ENCODE data around the gene S100A12. TPM values are rescaled to one million over a fixed set of nuclear protein-coding genes. Genes with fewer than 3 reads are reported as not detected.
"Not testable (repeated sequence)": the region's sequence is repeated elsewhere in the genome, so short reads cannot be mapped to it uniquely, and the experiment has no call there.

S100A12 gene
- total RNA-seq (1 to 10 TPM in 3 of 7 donors, under 1 TPM in 2, not detected in 2; 0.70 to 2.4 (median 1.0) TPM), polyA plus RNA-seq (1 to 10 TPM in 1 of 2 donors, under 1 TPM in 1; 0.80 to 1.0 TPM)
- long read RNA-seq, donor 1: 0 reads
- long read RNA-seq, donor 2, partial matches to known transcripts: 0 of 1 reads
- long read RNA-seq, donor 2, other reads (novel, unspliced or antisense): 0 of 1 reads
- long read RNA-seq, donor 3, partial matches to known transcripts: 0 of 1 reads
- long read RNA-seq, donor 3, other reads (novel, unspliced or antisense): 0 of 1 reads

- H3K27ac ChIP-seq: no peak within 1 kb of the TSS
- H3K4me3 ChIP-seq: no peak within 1 kb of the TSS
- intact Hi-C loops (cut with DNase I): no loop called here
- H3K4me1 ChIP-seq (ENCODE audit: insufficient read depth): no peaks in the 10 kb centered on the region
- WGBS, 3 donors: 64 to 86% (median 86%) methylated on average over 1 of the region's 1 CpG
- DNase-seq: no peak
- no peaks in the 10 kb centered on the region for H3K27me3 ChIP-seq
- no peaks in the 10 kb centered on the region for H3K9me3 ChIP-seq
- H3K36me3 ChIP-seq: no peaks in the 10 kb centered on the region
- TF ChIP-seq POLR2A (IDR thresholded peaks at IDR 0.05) (no peak), EP300 (IDR thresholded peaks at IDR 0.05) (no peak)
- TF ChIP-seq, protein P1, sequence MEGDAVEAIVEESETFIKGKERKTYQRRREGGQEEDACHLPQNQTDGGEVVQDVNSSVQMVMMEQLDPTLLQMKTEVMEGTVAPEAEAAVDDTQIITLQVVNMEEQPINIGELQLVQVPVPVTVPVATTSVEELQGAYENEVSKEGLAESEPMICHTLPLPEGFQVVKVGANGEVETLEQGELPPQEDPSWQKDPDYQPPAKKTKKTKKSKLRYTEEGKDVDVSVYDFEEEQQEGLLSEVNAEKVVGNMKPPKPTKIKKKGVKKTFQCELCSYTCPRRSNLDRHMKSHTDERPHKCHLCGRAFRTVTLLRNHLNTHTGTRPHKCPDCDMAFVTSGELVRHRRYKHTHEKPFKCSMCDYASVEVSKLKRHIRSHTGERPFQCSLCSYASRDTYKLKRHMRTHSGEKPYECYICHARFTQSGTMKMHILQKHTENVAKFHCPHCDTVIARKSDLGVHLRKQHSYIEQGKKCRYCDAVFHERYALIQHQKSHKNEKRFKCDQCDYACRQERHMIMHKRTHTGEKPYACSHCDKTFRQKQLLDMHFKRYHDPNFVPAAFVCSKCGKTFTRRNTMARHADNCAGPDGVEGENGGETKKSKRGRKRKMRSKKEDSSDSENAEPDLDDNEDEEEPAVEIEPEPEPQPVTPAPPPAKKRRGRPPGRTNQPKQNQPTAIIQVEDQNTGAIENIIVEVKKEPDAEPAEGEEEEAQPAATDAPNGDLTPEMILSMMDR (IDR thresholded peaks at IDR 0.05): no peak
These were observed at the start of gene S100A12 for GRCh38 chr1:153375511-153375910. TSS of gene S100A12 (minus strand) at chr1:153375621. CDS start at chr1:153374592, 1,029 bp downstream.

DNA sequence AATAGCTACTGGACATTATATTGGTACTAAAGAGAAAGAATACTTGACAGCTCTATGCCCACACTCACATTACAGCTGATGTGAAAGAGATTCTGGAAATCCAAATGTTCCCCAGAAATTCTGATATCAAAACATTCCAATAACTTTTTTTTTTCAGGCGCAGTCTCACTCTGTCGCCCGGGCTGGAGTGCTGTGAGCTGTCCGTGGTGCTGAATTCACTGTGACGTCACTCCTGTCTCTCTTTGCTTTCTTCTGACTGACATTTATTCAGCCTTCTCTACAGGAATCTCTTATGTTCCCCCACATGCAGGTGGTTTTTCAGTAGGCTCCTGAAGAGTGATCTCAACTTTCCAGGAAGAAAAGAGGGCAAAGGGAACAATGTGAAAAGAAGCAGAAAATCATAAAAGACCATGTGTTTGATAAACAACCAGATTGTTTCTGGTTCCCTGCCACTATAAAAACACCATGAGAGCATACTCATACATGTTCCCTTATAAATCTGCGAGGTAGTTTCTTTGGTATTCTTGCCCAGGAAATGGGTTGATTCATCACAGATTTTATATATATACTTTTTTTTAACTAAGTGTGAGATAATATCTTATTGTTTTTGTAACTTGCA lies 47.1 kb upstream of the S100A12 start:
- DNase-seq: peak; percentile 48 to 81 (median 74)
- H3K4me1 ChIP-seq (ENCODE audit: insufficient read depth): no peaks in the 10 kb centered on the region
- H3K36me3 ChIP-seq: no peaks in the 10 kb centered on the region
- H3K27ac ChIP-seq: no peak overlapping the region
- no peaks in the 10 kb centered on the region for H3K27me3 ChIP-seq
- TF ChIP-seq POLR2A (IDR thresholded peaks at IDR 0.05) (no peak), EP300 (IDR thresholded peaks at IDR 0.05) (no peak)
- TF ChIP-seq, protein P1 (IDR thresholded peaks at IDR 0.05): no peak
- intact Hi-C loops (cut with DNase I): no loop called here
- no peak overlapping the region for H3K4me3 ChIP-seq
- H3K9me3 ChIP-seq: no peaks in the 10 kb centered on the region
- WGBS, 3 donors: 5 to 10% (median 8%) methylated on average over 6 of the region's 6 CpGs

DNA sequence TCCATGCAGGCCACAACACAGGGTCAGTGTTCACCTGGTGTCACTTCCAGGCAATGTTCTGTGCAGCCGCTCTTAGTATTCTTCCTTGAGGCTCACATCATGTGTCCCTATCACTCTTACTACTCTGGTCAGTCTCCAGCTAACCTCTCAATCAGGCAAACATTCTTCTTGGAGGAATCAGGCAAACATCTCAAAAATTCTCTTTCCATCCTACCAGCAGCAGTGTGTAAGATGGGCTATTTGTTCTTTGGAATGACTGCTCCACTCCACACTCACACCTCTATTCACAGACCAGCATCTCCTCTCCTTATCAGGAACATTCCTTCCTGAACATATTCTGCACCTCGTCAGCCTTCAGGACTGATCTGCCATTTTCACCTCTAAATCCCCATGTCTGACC lies 44.9 kb upstream of the S100A12 start:
- no peak overlapping the region for H3K27ac ChIP-seq
- no peaks in the 10 kb centered on the region for H3K9me3 ChIP-seq
- no peaks in the 10 kb centered on the region for H3K4me1 ChIP-seq (ENCODE audit: insufficient read depth)
- no peak for DNase-seq
- intact Hi-C loops (cut with DNase I): no loop called here
- H3K27me3 ChIP-seq: no peaks in the 10 kb centered on the region
- no peaks in the 10 kb centered on the region for H3K36me3 ChIP-seq
- no peak overlapping the region for H3K4me3 ChIP-seq
- TF ChIP-seq, protein P1 (IDR thresholded peaks at IDR 0.05): no peak
- no peak for TF ChIP-seq EP300 (IDR thresholded peaks at IDR 0.05)
- no peak for TF ChIP-seq POLR2A (IDR thresholded peaks at IDR 0.05)
- WGBS, 3 donors: 47 to 59% (median 57%) methylated on average over 2 of the region's 2 CpGs

GRCh38 chr1:153419436-153419793 lies 44.0 kb upstream of the S100A12 start:
- DNase-seq; intact Hi-C loops (cut with DNase I); H3K27ac ChIP-seq; H3K4me3 ChIP-seq; H3K9me3 ChIP-seq; H3K27me3 ChIP-seq; H3K36me3 ChIP-seq; H3K4me1 ChIP-seq (ENCODE audit: insufficient read depth): not testable (repeated sequence)
- WGBS, 3 donors: 50 to 68% (median 56%) methylated on average over 2 of the region's 2 CpGs

- DNase-seq; H3K27me3 ChIP-seq; H3K4me3 ChIP-seq; intact Hi-C loops (cut with DNase I); H3K36me3 ChIP-seq; H3K4me1 ChIP-seq (ENCODE audit: insufficient read depth); H3K27ac ChIP-seq; H3K9me3 ChIP-seq: not testable (repeated sequence)
- 60 to 65% (median 62%) methylated on average over 7 of the region's 7 CpGs for WGBS, 3 donors
These were observed 43.5 kb upstream of the S100A12 start for GRCh38 chr1:153418758-153419435.
